Suppressor macrophage treated with lipopolysaccharide for 4 hours (primary cell): ENCODE data around the gene SMIM27.
"Not testable (repeated sequence)": the region's sequence is repeated elsewhere in the genome, so short reads cannot be mapped to it uniquely, and the experiment has no call there.

Source experiments
- DNase-seq: peaks from one replicate; pipeline ENCODE4 v3.0.0-alpha.2; 2020

Gene SMIM27

GRCh38 chr9:32552172-32552872, at the start of gene SMIM27, which contains the start of gene TOPORS:
Gene SMIM27 (plus strand): TSS chr9:32552327. CDS start chr9:32552435, 108 bp downstream.
Gene TOPORS (minus strand): TSS chr9:32552586. CDS start chr9:32552436, 150 bp downstream.
- DNase-seq = peak; percentile 94

- no peak for DNase-seq
Measured at GRCh38 chr9:32502464-32502863, 49.7 kb upstream of the SMIM27 start.

GRCh38 chr9:32503008-32503407, 49.1 kb upstream of the SMIM27 start:
- DNase-seq = no peak

- no peak for DNase-seq
Measured at GRCh38 chr9:32508728-32509127, 43.4 kb upstream of the SMIM27 start.

GRCh38 chr9:32516241-32516640, 35.9 kb upstream of the SMIM27 start:
- DNase-seq = no peak

GRCh38 chr9:32518276-32518675, 33.9 kb upstream of the SMIM27 start:
- DNase-seq = no peak

- no peak for DNase-seq
Measured at GRCh38 chr9:32523910-32524309, 28.2 kb upstream of the SMIM27 start.

- DNase-seq = not testable (repeated sequence)
Measured at GRCh38 chr9:32524558-32524891, 27.6 kb upstream of the SMIM27 start.

- peak; percentile 33 for DNase-seq
Measured at GRCh38 chr9:32524892-32525708, 27.0 kb upstream of the SMIM27 start.

GRCh38 chr9:32525709-32526030, 26.5 kb upstream of the SMIM27 start:
- DNase-seq = no peak

GRCh38 chr9:32526041-32526706, 26.0 kb upstream of the SMIM27 start, which contains the start of gene RIGI:
Gene RIGI (minus strand): TSS chr9:32526196. CDS start chr9:32526166, 30 bp downstream.
- DNase-seq = peak; percentile 99

- no peak for DNase-seq
Measured at GRCh38 chr9:32526707-32527048, 25.4 kb upstream of the SMIM27 start.

GRCh38 chr9:32533336-32533735, 18.8 kb upstream of the SMIM27 start:
- no peak for DNase-seq

- DNase-seq = no peak
Measured at GRCh38 chr9:32533816-32534215, 18.3 kb upstream of the SMIM27 start.

GRCh38 chr9:32543047-32543446, 9.1 kb upstream of the SMIM27 start:
- no peak for DNase-seq

- no peak for DNase-seq
Measured at GRCh38 chr9:32545884-32546283, 6.2 kb upstream of the SMIM27 start.

GRCh38 chr9:32548213-32548612, 3.9 kb upstream of the SMIM27 start:
- not testable (repeated sequence) for DNase-seq

- no peak for DNase-seq
Measured at GRCh38 chr9:32550150-32550561, 2.0 kb upstream of the SMIM27 start.

- DNase-seq = peak; percentile 87
Measured at GRCh38 chr9:32550562-32551275, 1.4 kb upstream of the SMIM27 start.

- peak; percentile 63 for DNase-seq
Measured at GRCh38 chr9:32551276-32552051, 663 bp upstream of the SMIM27 start.

GRCh38 chr9:32554107-32554506, 2.0 kb downstream of the SMIM27 start:
- DNase-seq = no peak

- no peak for DNase-seq
Measured at GRCh38 chr9:32554591-32554990, 2.5 kb downstream of the SMIM27 start.
